GM18505 (cell line): ENCODE data around the gene RFX3.
A peak's percentile ranks its signal among the peaks of the same experiment; 100 is the strongest.

Experiments
- ATAC-seq: cut with Tn5 transposase; IDR thresholded peaks from one replicate; pipeline ENCODE4 v1.9.1; 2021; ENCODE audit not compliant: unreplicated experiment
- POLR2A ChIP-seq: IDR thresholded peaks from 4 replicates; pipeline ENCODE4 v1.6.1; 2011; ENCODE audit warnings: borderline replicate concordance; ENCODE audit not compliant: insufficient read depth, insufficient read length; ENCODE audit errors: extremely low read depth

Gene RFX3

GRCh38 chr9:3458806-3459475 lies 66.9 kb downstream of the RFX3 start:
- ATAC-seq, result no peak
- no peak for TF ChIP-seq POLR2A

GRCh38 chr9:3457175-3457574 lies 68.6 kb downstream of the RFX3 start:
- TF ChIP-seq POLR2A, result no peak
- ATAC-seq, result no peak

- no peak for TF ChIP-seq POLR2A
- ATAC-seq, result no peak
Observed at GRCh38 chr9:3455717-3456116, 70.1 kb downstream of the RFX3 start.

GRCh38 chr9:3455094-3455493 lies 70.7 kb downstream of the RFX3 start:
- ATAC-seq, result no peak
- TF ChIP-seq POLR2A, result no peak

GRCh38 chr9:3451956-3452355 lies 73.8 kb downstream of the RFX3 start:
- no peak for TF ChIP-seq POLR2A
- no peak for ATAC-seq

- ATAC-seq, result no peak
- TF ChIP-seq POLR2A, result no peak
Observed at GRCh38 chr9:3447788-3448187, 78.0 kb downstream of the RFX3 start.

- TF ChIP-seq POLR2A, result no peak
- no peak for ATAC-seq
Observed at GRCh38 chr9:3447143-3447542, 78.7 kb downstream of the RFX3 start.

- no peak for ATAC-seq
- TF ChIP-seq POLR2A, result no peak
Observed at GRCh38 chr9:3446313-3446712, 79.5 kb downstream of the RFX3 start.

- no peak for TF ChIP-seq POLR2A
- no peak for ATAC-seq
Observed at GRCh38 chr9:3444016-3444415, 81.8 kb downstream of the RFX3 start.

- peak; percentile 50 for ATAC-seq
- no peak for TF ChIP-seq POLR2A
Observed at GRCh38 chr9:3441197-3441816, 84.5 kb downstream of the RFX3 start.

- no peak for ATAC-seq
- no peak for TF ChIP-seq POLR2A
Observed at GRCh38 chr9:3436629-3437420, 89.0 kb downstream of the RFX3 start.

- ATAC-seq, result no peak
- no peak for TF ChIP-seq POLR2A
Observed at GRCh38 chr9:3435732-3436131, 90.1 kb downstream of the RFX3 start.

- no peak for ATAC-seq
- TF ChIP-seq POLR2A, result no peak
Observed at GRCh38 chr9:3434594-3434993, 91.2 kb downstream of the RFX3 start.

GRCh38 chr9:3433754-3434153 lies 92.0 kb downstream of the RFX3 start:
- no peak for TF ChIP-seq POLR2A

GRCh38 chr9:3433066-3433465 lies 92.7 kb downstream of the RFX3 start:
- ATAC-seq, result no peak
- TF ChIP-seq POLR2A, result no peak

More at GRCh38 chr9:3433754-3434153, 92.0 kb downstream of the RFX3 start:
- no peak for ATAC-seq

GRCh38 chr9:3431890-3432289 lies 93.9 kb downstream of the RFX3 start:
- TF ChIP-seq POLR2A, result no peak
- no peak for ATAC-seq
